HG02678 (cell line): ENCODE data around the gene FRAT2.

Experiments
- ATAC-seq: cut with Tn5 transposase; IDR thresholded peaks from one replicate; pipeline ENCODE4 v1.9.1; 2021; ENCODE audit warnings: mild to moderate bottlenecking, moderate library complexity; ENCODE audit not compliant: unreplicated experiment

FRAT2 gene

GRCh38 chr10:97327348-97328294 is 6.9 kb downstream of the FRAT2 start:
- no peak for ATAC-seq

GRCh38 chr10:97325754-97326153 is 8.8 kb downstream of the FRAT2 start:
- ATAC-seq = no peak

GRCh38 chr10:97323501-97323900 is 11.0 kb downstream of the FRAT2 start:
- ATAC-seq = no peak

GRCh38 chr10:97321804-97322190 is 12.7 kb downstream of the FRAT2 start:
- no peak for ATAC-seq

GRCh38 chr10:97321032-97321803 is 13.3 kb downstream of the FRAT2 start:
- ATAC-seq = no peak

GRCh38 chr10:97320480-97321031 is 14.0 kb downstream of the FRAT2 start:
- ATAC-seq = no peak

- no peak for ATAC-seq
Measured at GRCh38 chr10:97319671-97320479, 14.7 kb downstream of the FRAT2 start.

GRCh38 chr10:97318772-97319651 is 15.5 kb downstream of the FRAT2 start, which contains the start of gene FRAT1:
TSS of gene FRAT1 (plus strand) at chr10:97319271. CDS start at chr10:97319454, 183 bp downstream.
- ATAC-seq = peak; percentile 87

- ATAC-seq = no peak
Measured at GRCh38 chr10:97314671-97315070, 19.9 kb downstream of the FRAT2 start.

- ATAC-seq = no peak
Measured at GRCh38 chr10:97312897-97313296, 21.6 kb downstream of the FRAT2 start.

- ATAC-seq = no peak
Measured at GRCh38 chr10:97311111-97311626, 23.4 kb downstream of the FRAT2 start.

GRCh38 chr10:97307866-97308780 is 26.4 kb downstream of the FRAT2 start:
- no peak for ATAC-seq

GRCh38 chr10:97307441-97307840 is 27.1 kb downstream of the FRAT2 start:
- ATAC-seq = no peak

- ATAC-seq = no peak
Measured at GRCh38 chr10:97302088-97302791, 32.3 kb downstream of the FRAT2 start.

GRCh38 chr10:97300980-97301379 is 33.5 kb downstream of the FRAT2 start:
- no peak for ATAC-seq

- no peak for ATAC-seq
Measured at GRCh38 chr10:97298223-97298571, 36.3 kb downstream of the FRAT2 start.

- no peak for ATAC-seq
Measured at GRCh38 chr10:97297556-97298222, 36.8 kb downstream of the FRAT2 start.
